OCI-LY3 (cell line): Measurements from ENCODE around the gene ACOT7.

ENCODE experiments used
- EZH2phosphoT487 ChIP-seq: fragments of 200-600 bp; shearing (Covaris generic); IDR thresholded peaks from 2 replicates; pipeline ENCODE4 v1.6.1; 2018; ENCODE audit warnings: antibody characterized with exemption, mixed run types, low read depth
- TF ChIP-seq, protein P1 (sequence below): fragments of 200-600, 300-600 bp; sonication (generic); IDR thresholded peaks from 2 replicates; pipeline ENCODE4 v1.5.1; 2014; ENCODE audit warnings: antibody characterized with exemption, low read length, low read depth

DNA sequence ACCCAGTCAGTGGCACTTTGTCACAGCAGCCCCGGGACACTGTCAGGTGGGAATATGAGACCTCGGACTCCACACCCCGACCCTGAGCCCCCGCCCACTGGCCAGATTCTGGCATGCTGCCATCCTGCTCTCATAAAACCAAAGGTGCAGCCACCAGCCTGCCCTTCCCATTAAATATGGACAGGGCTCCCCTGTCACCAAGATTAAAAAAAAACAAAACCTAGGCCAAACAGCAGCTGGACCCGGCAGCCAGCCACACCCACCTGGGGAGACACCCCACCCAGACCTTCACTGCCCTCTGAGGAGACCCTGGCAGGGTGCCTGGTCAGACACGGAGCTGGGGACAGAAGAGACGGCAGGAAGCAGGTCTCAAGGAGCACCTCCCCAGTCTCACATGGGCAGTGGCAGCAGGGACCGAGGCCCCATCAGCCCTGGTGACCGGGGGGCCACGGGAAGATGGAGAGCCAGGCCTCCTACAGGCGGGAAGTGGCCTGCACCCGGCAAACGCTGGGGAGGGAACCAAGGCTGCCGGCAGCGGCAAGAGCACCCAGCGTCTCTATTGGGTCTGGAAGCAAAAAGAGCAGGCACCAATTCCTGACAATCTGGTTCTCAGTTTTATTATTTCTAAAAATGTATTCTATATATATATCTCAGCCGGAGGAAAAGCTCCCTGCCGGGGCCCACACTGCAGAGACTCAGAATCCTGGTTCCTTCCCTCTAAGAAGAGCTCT, 61.9 kb downstream of the ACOT7 start:
- TF ChIP-seq, protein P1, sequence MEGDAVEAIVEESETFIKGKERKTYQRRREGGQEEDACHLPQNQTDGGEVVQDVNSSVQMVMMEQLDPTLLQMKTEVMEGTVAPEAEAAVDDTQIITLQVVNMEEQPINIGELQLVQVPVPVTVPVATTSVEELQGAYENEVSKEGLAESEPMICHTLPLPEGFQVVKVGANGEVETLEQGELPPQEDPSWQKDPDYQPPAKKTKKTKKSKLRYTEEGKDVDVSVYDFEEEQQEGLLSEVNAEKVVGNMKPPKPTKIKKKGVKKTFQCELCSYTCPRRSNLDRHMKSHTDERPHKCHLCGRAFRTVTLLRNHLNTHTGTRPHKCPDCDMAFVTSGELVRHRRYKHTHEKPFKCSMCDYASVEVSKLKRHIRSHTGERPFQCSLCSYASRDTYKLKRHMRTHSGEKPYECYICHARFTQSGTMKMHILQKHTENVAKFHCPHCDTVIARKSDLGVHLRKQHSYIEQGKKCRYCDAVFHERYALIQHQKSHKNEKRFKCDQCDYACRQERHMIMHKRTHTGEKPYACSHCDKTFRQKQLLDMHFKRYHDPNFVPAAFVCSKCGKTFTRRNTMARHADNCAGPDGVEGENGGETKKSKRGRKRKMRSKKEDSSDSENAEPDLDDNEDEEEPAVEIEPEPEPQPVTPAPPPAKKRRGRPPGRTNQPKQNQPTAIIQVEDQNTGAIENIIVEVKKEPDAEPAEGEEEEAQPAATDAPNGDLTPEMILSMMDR: no peak
- no peak for TF ChIP-seq EZH2phosphoT487
